GM06990 (cell line): ENCODE data around the gene ZNF669.

Experiments used
- DNase-seq: peaks from one replicate; pipeline ENCODE4 v3.0.0-alpha.2; 2011; ENCODE audit not compliant: insufficient read length; ENCODE audit errors: extremely low read depth
- H3K27me3 ChIP-seq: replicated peaks from 2 replicates; pipeline ENCODE4 v1.6.0; 2011; ENCODE audit warnings: low read length; ENCODE audit not compliant: control insufficient read depth, insufficient read depth
- H3K36me3 ChIP-seq: 2 replicates; pipeline ENCODE4 v1.5.1; 2011; ENCODE audit warnings: low read length; ENCODE audit not compliant: control insufficient read depth, insufficient read depth
- H3K4me3 ChIP-seq: replicated peaks from 2 replicates; pipeline ENCODE4 v1.5.1; 2011; ENCODE audit warnings: low read depth, mild to moderate bottlenecking, control low read depth, low read length
- CTCF ChIP-seq: IDR thresholded peaks from 2 replicates; pipeline ENCODE4 v1.5.1; 2011; ENCODE audit warnings: low read length, control low read depth, mild to moderate bottlenecking, inconsistent platforms; ENCODE audit not compliant: insufficient read depth, poor library complexity, severe bottlenecking

The ZNF669 gene

DNA sequence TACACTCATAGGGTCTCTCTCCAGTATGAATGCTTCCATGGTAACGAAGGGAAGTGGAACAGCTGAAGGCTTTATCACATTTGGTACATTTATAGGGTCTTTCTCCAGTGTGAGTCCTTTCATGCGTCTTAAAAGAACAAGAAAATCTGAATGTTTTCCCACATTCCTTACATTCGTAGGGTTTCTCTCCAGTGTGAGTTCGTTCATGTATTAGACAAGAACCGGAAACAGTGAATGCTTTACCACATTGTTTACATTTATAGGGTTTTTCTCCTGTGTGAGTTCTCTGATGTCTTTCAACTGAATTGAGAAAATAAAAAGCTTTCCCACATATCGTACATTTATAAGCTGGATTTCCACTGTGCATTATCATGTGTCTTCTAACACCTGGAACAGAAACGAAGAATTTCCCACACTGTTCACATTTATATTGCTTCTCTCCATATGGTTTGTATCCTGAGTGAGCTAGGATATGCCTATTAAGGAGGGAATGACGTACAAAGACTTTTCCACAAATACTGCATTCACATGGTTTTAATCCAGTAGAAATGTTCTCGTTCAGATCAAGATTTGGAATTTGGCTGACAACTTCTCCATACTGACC is 3.4 kb downstream of the ZNF669 start:
- Histone ChIP-seq H3K27me3 (no peaks in the 10 kb centered on the region), H3K36me3 (peaks cover 8% of the 10 kb centered on the region), H3K4me3 (no peak overlapping the region)
- DNase-seq, result no peak
- TF ChIP-seq CTCF, result no peak

GRCh38 chr1:247096958-247097357 is 7.2 kb downstream of the ZNF669 start:
- H3K4me3 ChIP-seq, result no peak overlapping the region
- no peak for DNase-seq
- no peak for TF ChIP-seq CTCF
- H3K27me3 ChIP-seq, result no peaks in the 10 kb centered on the region
- peaks cover 8% of the 10 kb centered on the region for H3K36me3 ChIP-seq

DNA sequence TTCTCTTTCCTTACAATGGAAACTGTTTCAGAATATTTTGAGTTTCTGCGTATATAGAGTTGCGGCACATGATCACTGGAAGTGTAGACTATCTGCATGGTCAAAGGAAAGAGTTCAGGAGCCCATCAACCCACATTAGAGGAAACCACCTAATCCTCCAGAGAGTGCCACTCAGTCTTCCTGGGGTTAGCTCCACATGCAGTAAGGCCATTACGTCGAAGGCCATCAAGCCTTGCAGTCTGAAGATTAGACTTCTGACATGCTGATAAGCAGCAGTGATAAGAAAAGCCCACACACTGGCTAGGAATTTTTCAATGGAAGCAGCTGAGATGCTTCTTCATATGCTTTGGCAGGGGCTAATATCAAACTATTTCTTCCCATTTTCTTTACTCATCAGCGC is 7.6 kb downstream of the ZNF669 start:
- no peak for TF ChIP-seq CTCF

GRCh38 chr1:247096112-247096511 is 8.0 kb downstream of the ZNF669 start:
- Histone ChIP-seq H3K4me3 (no peak overlapping the region), H3K36me3 (peaks cover 7% of the 10 kb centered on the region), H3K27me3 (no peaks in the 10 kb centered on the region)
- TF ChIP-seq CTCF, result no peak
- no peak for DNase-seq

More for the DNA sequence above, 7.6 kb downstream of the ZNF669 start:
- Histone ChIP-seq H3K4me3 (no peak overlapping the region), H3K27me3 (no peaks in the 10 kb centered on the region), H3K36me3 (peaks cover 8% of the 10 kb centered on the region)
- no peak for DNase-seq

DNA sequence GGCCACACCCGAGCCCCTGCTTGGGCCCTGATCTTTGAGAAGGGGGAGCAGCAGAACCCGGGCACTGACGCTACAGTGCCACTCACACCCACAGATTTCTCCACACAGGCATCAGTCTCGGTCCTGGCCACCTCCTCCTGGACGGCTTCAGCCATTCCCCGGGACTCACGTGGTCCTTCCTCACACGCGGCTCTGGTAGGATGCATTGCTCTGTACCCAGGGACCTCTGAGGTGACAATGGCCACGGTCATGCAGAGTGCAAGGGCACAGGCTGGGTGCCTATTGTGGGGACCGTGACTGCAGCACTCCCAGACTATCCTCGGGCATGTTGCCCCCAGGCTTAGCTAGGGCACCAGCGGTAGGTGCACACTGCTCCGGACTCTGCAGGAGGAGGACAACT is 13.7 kb downstream of the ZNF669 start:
- Histone ChIP-seq H3K4me3 (no peak overlapping the region), H3K27me3 (no peaks in the 10 kb centered on the region), H3K36me3 (no peaks in the 10 kb centered on the region)
- DNase-seq, result no peak
- no peak for TF ChIP-seq CTCF

- DNase-seq, result no peak
- H3K4me3 ChIP-seq, result no peak overlapping the region
These were observed 14.4 kb downstream of the ZNF669 start for GRCh38 chr1:247089616-247090375.

More at GRCh38 chr1:247089616-247090375, 14.4 kb downstream of the ZNF669 start:
- no peak for TF ChIP-seq CTCF
- no peaks in the 10 kb centered on the region for H3K27me3 ChIP-seq
- H3K36me3 ChIP-seq, result no peaks in the 10 kb centered on the region
